Measurements from ENCODE around the gene POGLUT2.

- TF ChIP-seq TAF1 (IDR thresholded peaks at IDR 0.05; ENCODE audit: borderline replicate concordance, low read depth, low read length) (no peak), CTCF (IDR thresholded peaks at IDR 0.05) (no peak), EP300 (IDR thresholded peaks at IDR 0.05; ENCODE audit: borderline replicate concordance in 1 of 2, low read depth in 1 of 2, low read length in 1 of 2) (no peak), MEF2A (IDR thresholded peaks at IDR 0.05; ENCODE audit: borderline replicate concordance, low read depth) (no peak)
Observed at GRCh38 chr13:102774591-102775520, 23.9 kb downstream of the POGLUT2 start.
